CD14-positive monocyte (primary cell): ENCODE data around the gene RAB22A. TPM values are rescaled to one million over a fixed set of nuclear protein-coding genes. Genes with fewer than 3 reads are reported as not detected.
A peak's percentile ranks its signal among the peaks of the same experiment; 100 is the strongest.

Experiments
- DNase-seq, 3 donors: peaks; one replicate each; pipeline ENCODE4 v3.0.0-alpha.2; 2011 to 2022
- H2AFZ ChIP-seq: 2 replicates; pipeline ENCODE4 v1.6.0; 2012; ENCODE audit warnings: mild to moderate bottlenecking, low read depth, low read length, inconsistent platforms; ENCODE audit not compliant: insufficient read depth, poor library complexity, severe bottlenecking
- H3K27ac ChIP-seq, 2 donors: 1 replicate in 1 of 2; 2 replicates in 1 of 2; pipeline ENCODE4 v1.5.1; 2012 to 2013; ENCODE audit warnings: low read length in 2 of 2, control low read depth in 1 of 2, inconsistent platforms in 1 of 2, low read depth in 1 of 2, mild to moderate bottlenecking in 1 of 2
- H3K27me3 ChIP-seq, 2 donors: one replicate each; pipeline versions ENCODE4 v1.6.0 to v1.6.1; 2011 to 2013; ENCODE audit warnings: low read length in 2 of 2; ENCODE audit not compliant: control insufficient read depth in 2 of 2, insufficient read depth in 2 of 2
- H3K36me3 ChIP-seq, 2 donors: replicated peaks in 1 of 2; 1 replicate in 1 of 2; 2 replicates in 1 of 2; pipeline versions ENCODE4 v1.5.1 to v1.6.1; 2012 to 2013; ENCODE audit warnings: low read length in 2 of 2, control low read depth in 1 of 2, inconsistent platforms in 1 of 2, mild to moderate bottlenecking in 1 of 2; ENCODE audit not compliant: insufficient read depth in 2 of 2, control insufficient read depth in 1 of 2
- H3K4me1 ChIP-seq, 2 donors: 1 replicate in 1 of 2; 2 replicates in 1 of 2; pipeline versions ENCODE4 v1.5.1 to v1.6.1; 2012 to 2013; ENCODE audit warnings: low read length in 2 of 2, control low read depth in 1 of 2, inconsistent platforms in 1 of 2, mild to moderate bottlenecking in 1 of 2, moderate library complexity in 1 of 2; ENCODE audit not compliant: insufficient read depth in 2 of 2, control insufficient read depth in 1 of 2
- H3K4me2 ChIP-seq: replicated peaks from 2 replicates; pipeline ENCODE3; 2012; ENCODE audit warnings: low read length, moderate library complexity, mild to moderate bottlenecking; ENCODE audit not compliant: poor library complexity, severe bottlenecking; ENCODE audit errors: extremely low read depth
- H3K4me3 ChIP-seq, 3 experiments: fragments of 200-600 bp in 1 of 3; sonication (generic) in 1 of 3; replicated peaks in 1 of 3; 1 replicate in 2 of 3; 2 replicates in 1 of 3; pipeline ENCODE4 v1.5.1; 2011 to 2013; ENCODE audit warnings: low read length in 3 of 3, mild to moderate bottlenecking in 3 of 3, control low read depth in 2 of 3, low read depth in 2 of 3, inconsistent platforms in 1 of 3, moderate library complexity in 1 of 3
- H3K79me2 ChIP-seq: 2 replicates; pipeline ENCODE4 v1.6.0; 2012; ENCODE audit warnings: mild to moderate bottlenecking, control low read depth, inconsistent platforms, low read length, moderate library complexity; ENCODE audit not compliant: insufficient read depth
- H3K9ac ChIP-seq: 2 replicates; pipeline ENCODE4 v1.6.0; 2017; ENCODE audit warnings: low read length, mild to moderate bottlenecking; ENCODE audit not compliant: insufficient read depth, poor library complexity, severe bottlenecking
- H3K9me3 ChIP-seq, 2 donors: replicated peaks in 1 of 2; 1 replicate in 1 of 2; 2 replicates in 1 of 2; pipeline versions ENCODE4 v1.5.1 to v1.6.1; 2012 to 2013; ENCODE audit warnings: low read length in 2 of 2, control low read depth in 1 of 2; ENCODE audit not compliant: control insufficient read depth in 1 of 2, insufficient read depth in 1 of 2
- H4K20me1 ChIP-seq: 2 replicates; pipeline ENCODE4 v1.6.0; 2012; ENCODE audit warnings: mild to moderate bottlenecking, low read length, control low read depth, moderate library complexity; ENCODE audit not compliant: insufficient read depth
- H3K27ac Mint-ChIP-seq, 7 donors: one replicate each; pipeline ENCODE4 v1.8.0; 2020; ENCODE audit warnings: mild to moderate bottlenecking in 7 of 7, mixed read lengths in 7 of 7, moderate library complexity in 6 of 7, inconsistent platforms in 2 of 7
- H3K27me3 Mint-ChIP-seq, 3 donors: one replicate each; pipeline ENCODE4 v1.8.0; 2021 to 2022; ENCODE audit warnings: low read depth in 3 of 3, mild to moderate bottlenecking in 3 of 3, mixed read lengths in 3 of 3, moderate library complexity in 3 of 3, inconsistent platforms in 1 of 3
- H3K36me3 Mint-ChIP-seq, 2 donors: one replicate each; pipeline ENCODE4 v1.8.0; 2020; ENCODE audit warnings: mixed read lengths in 2 of 2, inconsistent platforms in 1 of 2, mild to moderate bottlenecking in 1 of 2
- H3K4me1 Mint-ChIP-seq: one replicate; pipeline ENCODE4 v1.8.0; 2020; ENCODE audit warnings: mild to moderate bottlenecking, mixed read lengths
- H3K4me3 Mint-ChIP-seq, 2 donors: one replicate each; pipeline ENCODE4 v1.8.0; 2020; ENCODE audit warnings: mild to moderate bottlenecking in 2 of 2, mixed read lengths in 2 of 2, moderate library complexity in 1 of 2
- H3K9me3 Mint-ChIP-seq, 7 donors: one replicate each; pipeline ENCODE4 v1.8.0; 2020 to 2022; ENCODE audit warnings: mixed read lengths in 7 of 7, mild to moderate bottlenecking in 6 of 7, moderate library complexity in 6 of 7, inconsistent platforms in 2 of 7
- CTCF ChIP-seq: fragments of 200-600 bp; IDR thresholded peaks from one replicate; pipeline ENCODE4 v1.8.0; 2022; ENCODE audit warnings: antibody characterized with exemption, mild to moderate bottlenecking
- WGBS: methylation state at CpG from one replicate; pipeline ENCODE4 v1.1.5; 2013; ENCODE audit warnings: missing lambda C conversion rate; ENCODE audit not compliant: insufficient coverage; 5-methylcytosine and 5-hydroxymethylcytosine counted together
- intact Hi-C, 2 donors: fragments of 100-400 bp; cut with micrococcal nuclease; formaldehyde crosslinking; loops; one replicate each; pipeline versions ENCODE4 v1.15.0 to v1.15.1; 2023
- polyA plus RNA-seq, 3 donors: library from polyadenylated mRNA; depleted of rRNA in 1 of 3; unstranded in 2 of 3; stranded (reverse) in 1 of 3; fragments of 300-500 nt in 2 of 3; fragments of >200 nt in 1 of 3; fragmentation: Illumina TruSeq in 2 of 3; gene quantifications; 1 replicate in 2 of 3; 2 replicates in 1 of 3; pipeline ENCODE4 v1.2.3, GENCODE V29; 2012 to 2021

Gene RAB22A
- polyA plus RNA-seq, 3 donors, result 5.8 to 10.6 (median 9.8) TPM

- Histone ChIP-seq H3K4me1 (peaks cover 27 to 37% of the 10 kb centered on the region in 2 donors), H3K79me2 (peaks cover 77% of the 10 kb centered on the region), H2AFZ (no peak overlapping the region), H4K20me1 (peaks cover 33% of the 10 kb centered on the region), H3K4me3 (no peak overlapping the region), H3K27ac (peak overlapping the region; percentile 4 to 68), H3K9me3 (no peaks in the 10 kb centered on the region), H3K36me3 (peaks cover 31 to 52% of the 10 kb centered on the region in 2 donors), H3K27me3 (no peaks in the 10 kb centered on the region), H3K9ac (no peak overlapping the region), H3K4me2 (peak overlapping the region; percentile 12)
- TF ChIP-seq CTCF, result no peak
- intact Hi-C loops, result no loop called here
- peaks cover 32% of the 10 kb centered on the region for H3K4me1 Mint-ChIP-seq
- WGBS, result 80% methylated on average over 1 of the region's 2 CpGs
- peaks cover 54 to 62% of the 10 kb centered on the region in 2 donors for H3K36me3 Mint-ChIP-seq
- H3K27me3 Mint-ChIP-seq, result peaks cover 0 to 1% (median 0%) of the 10 kb centered on the region in 3 donors
- peak overlapping the region in 1 of 2 donors; percentile 5 for H3K4me3 Mint-ChIP-seq
- peaks cover 0 to 3% (median 0%) of the 10 kb centered on the region in 7 donors for H3K9me3 Mint-ChIP-seq
- DNase-seq, result peak in 1 of 3 donors; percentile 29
- peak overlapping the region; percentile 74 to 90 (median 85) for H3K27ac Mint-ChIP-seq
Observed at GRCh38 chr20:58312836-58313235, 3.3 kb downstream of the RAB22A start.

GRCh38 chr20:58313396-58313795, 3.9 kb downstream of the RAB22A start:
- Mint-ChIP-seq H3K27me3 (peaks cover 0 to 1% (median 0%) of the 10 kb centered on the region in 3 donors), H3K9me3 (peaks cover 0 to 3% (median 0%) of the 10 kb centered on the region in 7 donors), H3K36me3 (peaks cover 56 to 64% of the 10 kb centered on the region in 2 donors), H3K27ac (peak overlapping the region; percentile 74 to 90 (median 85)), H3K4me3 (peak overlapping the region; percentile 5 to 65), H3K4me1 (peaks cover 28% of the 10 kb centered on the region)
- peaks cover 39% of the 10 kb centered on the region for H4K20me1 ChIP-seq
- H3K9me3 ChIP-seq, result no peaks in the 10 kb centered on the region
- TF ChIP-seq CTCF, result no peak
- peaks cover 22 to 31% of the 10 kb centered on the region in 2 donors for H3K4me1 ChIP-seq
- H3K36me3 ChIP-seq, result peaks cover 34 to 57% of the 10 kb centered on the region in 2 donors
- no peak overlapping the region for H2AFZ ChIP-seq
- peak overlapping the region; percentile 12 for H3K4me2 ChIP-seq
- H3K79me2 ChIP-seq, result peaks cover 80% of the 10 kb centered on the region
- H3K4me3 ChIP-seq, result no peak overlapping the region
- no peak overlapping the region for H3K9ac ChIP-seq
- intact Hi-C loops, result no loop called here
- WGBS, result 92% methylated on average over 1 of the region's 4 CpGs
- peak overlapping the region; percentile 4 to 68 for H3K27ac ChIP-seq
- no peaks in the 10 kb centered on the region for H3K27me3 ChIP-seq
- DNase-seq, result peak; percentile 28 to 44 (median 29)
